GM19351 (cell line): ENCODE measurements around the gene TDRD3.
A peak's percentile ranks its signal among the peaks of the same experiment; 100 is the strongest.
"Not testable (repeated sequence)": the region's sequence is repeated elsewhere in the genome, so short reads cannot be mapped to it uniquely, and the experiment has no call there.

Experiments used
- ATAC-seq: cut with Tn5 transposase; IDR thresholded peaks from one replicate; pipeline ENCODE4 v1.9.1; 2021; ENCODE audit warnings: mild to moderate bottlenecking, moderate library complexity; ENCODE audit not compliant: unreplicated experiment

Gene TDRD3

GRCh38 chr13:60396783-60397703 lies at the start of gene TDRD3:
Gene TDRD3 (plus strand): TSS chr13:60397220. CDS start chr13:60397365, 145 bp downstream.
- peak; percentile 54 for ATAC-seq

- ATAC-seq: no peak
Observed at GRCh38 chr13:60347690-60348089, 49.3 kb upstream of the TDRD3 start.

- no peak for ATAC-seq
Observed at GRCh38 chr13:60348097-60348496, 48.9 kb upstream of the TDRD3 start.

- ATAC-seq: no peak
Observed at GRCh38 chr13:60351326-60351725, 45.7 kb upstream of the TDRD3 start.

- ATAC-seq: no peak
Observed at GRCh38 chr13:60351855-60352615, 45.0 kb upstream of the TDRD3 start.

GRCh38 chr13:60352644-60353043 lies 44.4 kb upstream of the TDRD3 start:
- ATAC-seq: no peak

GRCh38 chr13:60355056-60355455 lies 42.0 kb upstream of the TDRD3 start:
- no peak for ATAC-seq

- ATAC-seq: no peak
Observed at GRCh38 chr13:60356970-60357369, 40.0 kb upstream of the TDRD3 start.

GRCh38 chr13:60358453-60358852 lies 38.6 kb upstream of the TDRD3 start:
- no peak for ATAC-seq

- no peak for ATAC-seq
Observed at GRCh38 chr13:60363288-60363687, 33.7 kb upstream of the TDRD3 start.

GRCh38 chr13:60369242-60369641 lies 27.8 kb upstream of the TDRD3 start:
- peak; percentile 83 for ATAC-seq

GRCh38 chr13:60370343-60370742 lies 26.7 kb upstream of the TDRD3 start:
- no peak for ATAC-seq

GRCh38 chr13:60372141-60372540 lies 24.9 kb upstream of the TDRD3 start:
- ATAC-seq: no peak

- not testable (repeated sequence) for ATAC-seq
Observed at GRCh38 chr13:60379282-60379681, 17.7 kb upstream of the TDRD3 start.

GRCh38 chr13:60379837-60380565 lies 17.0 kb upstream of the TDRD3 start:
- peak; percentile 51 for ATAC-seq

- ATAC-seq: no peak
Observed at GRCh38 chr13:60384911-60385310, 12.1 kb upstream of the TDRD3 start.

GRCh38 chr13:60386250-60386649 lies 10.8 kb upstream of the TDRD3 start:
- no peak for ATAC-seq

- no peak for ATAC-seq
Observed at GRCh38 chr13:60392131-60392530, 4.9 kb upstream of the TDRD3 start.

- ATAC-seq: peak; percentile 61
Observed at GRCh38 chr13:60395971-60396782, 843 bp upstream of the TDRD3 start.

GRCh38 chr13:60397704-60398378 lies 821 bp downstream of the TDRD3 start:
- ATAC-seq: peak; percentile 34
